ENCODE results near the gene GSTK1.

The GSTK1 gene

DNA sequence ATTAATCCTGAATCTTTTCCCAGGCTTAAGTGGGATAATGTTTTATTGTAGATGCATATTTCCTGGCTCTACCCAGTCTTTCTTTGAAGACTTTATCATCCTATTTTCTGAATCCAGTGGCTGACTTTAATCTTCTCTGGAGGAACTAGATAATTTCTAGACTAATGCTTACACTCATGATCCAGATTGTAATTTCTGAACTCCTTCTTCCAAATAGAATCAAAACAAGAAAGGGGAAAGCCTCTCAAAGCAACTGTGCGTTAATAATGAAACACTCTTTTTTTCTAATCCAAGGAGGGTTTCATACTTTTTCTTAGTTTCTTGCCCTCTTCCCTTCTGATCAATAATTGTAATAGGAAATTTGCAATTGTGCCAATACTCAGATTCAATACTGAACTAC lies 8.0 kb downstream of the GSTK1 start:
- no peak overlapping the region for H3K9ac ChIP-seq (ENCODE audit: low read length)
- no peak overlapping the region for H3K27ac ChIP-seq (ENCODE audit: low read depth, low read length)
- no peak overlapping the region for H3K4me3 ChIP-seq (ENCODE audit: insufficient read depth, low read length, poor library complexity, severe bottlenecking)
- H3K4me2 ChIP-seq (ENCODE audit: low read depth, low read length, poor library complexity, severe bottlenecking): no peak overlapping the region
- TF ChIP-seq EZH2phosphoT487 (conservative IDR thresholded peaks at IDR 0.05; ENCODE audit: low read length) (no peak), CTCF (IDR thresholded peaks at IDR 0.05; ENCODE audit: insufficient read depth, low read length, poor library complexity, severe bottlenecking) (no peak)
- H4K20me1 ChIP-seq (ENCODE audit: low read depth, low read length): no peaks in the 10 kb centered on the region
- H3K27me3 ChIP-seq (ENCODE audit: low read length): no peaks in the 10 kb centered on the region
- H3K79me2 ChIP-seq (ENCODE audit: insufficient read depth, low read length): no peaks in the 10 kb centered on the region
- H3K9me3 ChIP-seq (ENCODE audit: insufficient read depth, low read length): no peaks in the 10 kb centered on the region
- H2AFZ ChIP-seq (ENCODE audit: low read depth, low read length, severe bottlenecking): no peak overlapping the region
- no peaks in the 10 kb centered on the region for H3F3A ChIP-seq (ENCODE audit: insufficient read depth)
- H3K36me3 ChIP-seq (ENCODE audit: low read length): no peaks in the 10 kb centered on the region
- no peaks in the 10 kb centered on the region for H3K9me2 ChIP-seq (replicated peaks; ENCODE audit: insufficient read depth, low read length)

- TF ChIP-seq EZH2phosphoT487 (conservative IDR thresholded peaks at IDR 0.05; ENCODE audit: low read length): no peak
- no peak for TF ChIP-seq CTCF (IDR thresholded peaks at IDR 0.05; ENCODE audit: insufficient read depth, low read length, poor library complexity, severe bottlenecking)
- no peaks in the 10 kb centered on the region for H3K27me3 ChIP-seq (ENCODE audit: low read length)
- H3K36me3 ChIP-seq (ENCODE audit: low read length): no peaks in the 10 kb centered on the region
- H3K79me2 ChIP-seq (ENCODE audit: insufficient read depth, low read length): no peaks in the 10 kb centered on the region
- no peak overlapping the region for H3K4me3 ChIP-seq (ENCODE audit: insufficient read depth, low read length, poor library complexity, severe bottlenecking)
- no peak overlapping the region for H3K9ac ChIP-seq (ENCODE audit: low read length)
- H3K4me2 ChIP-seq (ENCODE audit: low read depth, low read length, poor library complexity, severe bottlenecking): no peak overlapping the region
- H3K9me2 ChIP-seq (replicated peaks; ENCODE audit: insufficient read depth, low read length): no peaks in the 10 kb centered on the region
- H3F3A ChIP-seq (ENCODE audit: insufficient read depth): no peaks in the 10 kb centered on the region
- H2AFZ ChIP-seq (ENCODE audit: low read depth, low read length, severe bottlenecking): no peak overlapping the region
- no peak overlapping the region for H3K27ac ChIP-seq (ENCODE audit: low read depth, low read length)
- H3K9me3 ChIP-seq (ENCODE audit: insufficient read depth, low read length): no peaks in the 10 kb centered on the region
- H4K20me1 ChIP-seq (ENCODE audit: low read depth, low read length): no peaks in the 10 kb centered on the region
Observed at GRCh38 chr7:143272871-143273270, 9.6 kb downstream of the GSTK1 start.

GRCh38 chr7:143279186-143280098 lies 16.2 kb downstream of the GSTK1 start:
- Histone ChIP-seq H3F3A (ENCODE audit: insufficient read depth) (no peaks in the 10 kb centered on the region), H3K9me2 (replicated peaks; ENCODE audit: insufficient read depth, low read length) (no peaks in the 10 kb centered on the region), H3K9ac (ENCODE audit: low read length) (no peak overlapping the region), H3K27me3 (ENCODE audit: low read length) (no peaks in the 10 kb centered on the region), H3K9me3 (ENCODE audit: insufficient read depth, low read length) (no peaks in the 10 kb centered on the region), H3K79me2 (ENCODE audit: insufficient read depth, low read length) (no peaks in the 10 kb centered on the region), H3K4me3 (ENCODE audit: insufficient read depth, low read length, poor library complexity, severe bottlenecking) (no peak overlapping the region), H3K36me3 (ENCODE audit: low read length) (no peaks in the 10 kb centered on the region), H3K27ac (ENCODE audit: low read depth, low read length) (no peak overlapping the region), H2AFZ (ENCODE audit: low read depth, low read length, severe bottlenecking) (no peak overlapping the region), H4K20me1 (ENCODE audit: low read depth, low read length) (no peaks in the 10 kb centered on the region), H3K4me2 (ENCODE audit: low read depth, low read length, poor library complexity, severe bottlenecking) (no peak overlapping the region)
- TF ChIP-seq EZH2phosphoT487 (conservative IDR thresholded peaks at IDR 0.05; ENCODE audit: low read length): no peak
- no peak for TF ChIP-seq CTCF (IDR thresholded peaks at IDR 0.05; ENCODE audit: insufficient read depth, low read length, poor library complexity, severe bottlenecking)
